Measurements from ENCODE around the gene MOSPD2.

MOSPD2 gene

DNA sequence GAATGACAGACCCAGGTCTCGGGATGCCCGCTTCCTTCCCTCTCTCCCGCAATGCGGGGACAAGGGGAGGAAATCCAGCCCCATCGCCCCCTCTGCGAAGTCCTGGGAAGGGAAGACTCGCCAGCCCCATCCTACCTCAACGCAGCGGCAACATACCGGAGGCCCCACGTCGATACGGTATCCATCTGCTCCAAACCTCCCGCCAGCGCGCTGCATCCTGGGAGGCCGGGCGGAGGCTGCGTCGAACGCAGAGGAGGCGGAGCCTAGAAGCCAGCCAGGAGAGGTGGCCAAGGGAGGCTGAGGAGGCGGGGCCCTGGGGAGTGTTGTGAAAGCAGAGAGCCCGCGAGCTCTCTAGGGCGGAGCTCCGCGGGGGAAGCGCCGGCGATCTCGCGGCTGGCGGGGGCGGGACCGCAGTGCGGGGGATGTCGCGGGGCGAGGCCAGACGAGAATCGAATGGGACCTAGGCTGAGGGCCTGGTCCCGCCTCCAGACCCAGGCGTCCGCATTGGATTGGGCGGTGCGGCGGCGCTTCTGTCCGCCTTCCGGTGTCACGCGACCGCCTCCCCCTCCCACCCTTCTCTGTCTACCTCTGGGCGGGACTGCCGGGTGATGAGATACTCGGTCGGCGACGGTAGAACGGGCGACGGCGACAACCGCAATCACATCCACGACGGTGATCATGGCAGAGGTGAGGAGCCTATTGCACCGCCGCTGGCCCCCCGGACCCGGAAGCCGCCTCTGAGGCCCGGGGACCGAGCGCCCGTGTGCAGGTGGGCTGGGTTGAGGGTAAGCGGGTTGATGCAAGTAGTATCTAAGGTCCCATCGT lies at the start of gene MOSPD2, which contains the start of gene FANCB:
MOSPD2 (plus strand) TSS at position 571 of the 825 bp plus-strand sequence; CDS start at position 679, 108 bp downstream.
FANCB (minus strand) TSS at position 219 of the 825 bp plus-strand sequence. CDS start 7,559 bp downstream, outside the sequence.
- peak; percentile 93 for DNase-seq

- DNase-seq, result no peak
Observed at GRCh38 chrX:14825851-14826250, 47.4 kb upstream of the MOSPD2 start.

- no peak for DNase-seq
Observed at GRCh38 chrX:14826319-14826718, 46.9 kb upstream of the MOSPD2 start.

DNA sequence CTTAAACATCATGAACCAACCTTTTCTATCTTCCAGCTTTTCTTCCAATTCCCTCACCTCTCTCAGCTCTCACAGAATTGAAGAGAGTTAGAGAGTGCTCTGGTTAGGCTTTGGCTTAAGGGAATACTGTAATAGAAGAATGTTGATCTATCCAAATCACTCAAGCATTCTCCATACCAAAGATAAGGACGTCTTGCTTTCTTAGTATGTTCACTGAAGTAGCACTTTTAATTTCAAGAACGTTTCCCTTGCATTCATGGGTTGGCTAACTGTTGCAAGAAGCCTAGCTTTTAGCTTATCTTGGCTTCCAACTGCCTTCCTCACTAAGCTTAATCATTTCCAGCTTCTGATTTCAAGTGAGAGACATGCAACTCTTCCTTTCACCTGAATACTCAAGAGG lies 43.6 kb upstream of the MOSPD2 start:
- no peak for DNase-seq

- no peak for DNase-seq
Observed at GRCh38 chrX:14832151-14832550, 41.1 kb upstream of the MOSPD2 start.

DNA sequence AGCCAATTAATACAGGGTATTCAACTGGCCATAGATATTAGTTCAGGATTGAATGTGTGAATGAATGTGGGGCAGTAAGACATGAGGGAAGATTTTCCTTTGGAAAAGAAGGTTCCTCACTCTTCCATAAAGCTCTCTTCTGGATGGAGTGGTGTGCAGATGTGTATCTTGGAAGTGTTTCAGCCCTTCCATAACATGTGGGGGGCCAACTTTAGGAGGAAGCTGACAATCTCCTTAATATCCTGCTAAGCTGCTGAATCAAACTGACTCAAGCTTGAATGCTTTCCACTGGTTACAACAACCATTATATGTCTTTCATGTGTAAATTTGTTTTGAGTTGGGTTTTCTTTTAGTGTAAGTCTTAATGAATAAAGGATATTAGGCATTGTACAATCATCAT lies 40.6 kb upstream of the MOSPD2 start:
- no peak for DNase-seq

- no peak for DNase-seq
Observed at GRCh38 chrX:14837155-14837554, 36.1 kb upstream of the MOSPD2 start.

DNA sequence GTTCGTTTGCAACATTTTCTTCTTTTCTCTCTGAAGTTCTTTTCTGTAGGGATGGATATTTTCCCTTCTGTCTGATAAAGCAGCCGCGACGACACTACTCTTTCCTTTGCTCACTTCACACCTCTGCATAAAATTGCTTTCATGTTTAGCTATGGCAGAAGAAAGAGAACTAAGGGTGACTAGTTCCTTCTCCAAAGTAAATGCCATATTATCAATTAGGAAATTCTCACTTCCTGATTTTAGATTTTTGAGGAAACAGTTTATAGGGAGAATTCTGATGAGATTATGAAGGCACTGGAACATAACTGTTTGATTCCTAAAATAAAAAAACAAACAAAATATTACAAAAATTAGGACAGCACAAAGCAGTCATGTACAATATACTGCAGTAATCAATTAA lies 29.6 kb upstream of the MOSPD2 start:
- DNase-seq, result no peak

DNA sequence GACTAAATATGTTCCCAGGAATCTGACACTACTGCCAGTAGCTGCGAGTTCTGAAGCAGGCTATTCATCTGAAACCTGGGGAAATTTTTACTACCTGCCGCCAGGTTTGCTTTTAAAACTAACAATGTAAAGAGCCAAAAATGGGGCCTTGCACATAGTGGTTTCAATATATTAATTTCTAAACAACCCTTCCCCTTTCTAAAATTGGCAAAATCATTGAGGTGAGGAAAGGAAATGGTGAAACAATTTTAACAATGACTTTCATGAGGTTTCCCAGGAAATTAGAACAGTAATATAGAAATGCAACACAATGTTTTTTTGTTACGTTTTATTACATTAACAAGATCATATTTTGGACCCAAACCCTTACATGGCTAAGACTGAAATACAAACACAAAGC lies 21.7 kb upstream of the MOSPD2 start:
- DNase-seq, result no peak

GRCh38 chrX:14864631-14865030 lies 8.6 kb upstream of the MOSPD2 start:
- no peak for DNase-seq

- DNase-seq, result no peak
Observed at GRCh38 chrX:14865201-14865600, 8.0 kb upstream of the MOSPD2 start.

GRCh38 chrX:14871767-14872166 lies 1.5 kb upstream of the MOSPD2 start:
- no peak for DNase-seq

DNA sequence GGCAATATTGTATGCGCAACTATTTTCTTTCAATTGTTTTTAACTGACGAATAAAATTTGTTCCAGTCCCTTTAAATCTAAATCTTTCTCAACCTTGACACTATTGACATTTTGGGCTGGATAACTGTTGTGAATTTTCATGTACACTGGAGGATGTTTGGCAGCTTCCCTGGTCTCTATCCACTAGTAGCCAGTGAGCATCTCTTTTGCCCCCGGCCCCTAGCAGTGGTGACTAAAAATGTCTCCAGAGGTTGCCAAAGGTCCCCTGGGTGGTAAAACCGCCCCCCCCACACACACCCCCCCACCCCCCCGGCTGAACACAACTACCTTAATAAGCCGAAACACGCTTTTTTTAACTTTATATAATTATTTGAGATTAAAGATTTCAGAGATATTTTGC lies 866 bp upstream of the MOSPD2 start:
- no peak for DNase-seq

DNA sequence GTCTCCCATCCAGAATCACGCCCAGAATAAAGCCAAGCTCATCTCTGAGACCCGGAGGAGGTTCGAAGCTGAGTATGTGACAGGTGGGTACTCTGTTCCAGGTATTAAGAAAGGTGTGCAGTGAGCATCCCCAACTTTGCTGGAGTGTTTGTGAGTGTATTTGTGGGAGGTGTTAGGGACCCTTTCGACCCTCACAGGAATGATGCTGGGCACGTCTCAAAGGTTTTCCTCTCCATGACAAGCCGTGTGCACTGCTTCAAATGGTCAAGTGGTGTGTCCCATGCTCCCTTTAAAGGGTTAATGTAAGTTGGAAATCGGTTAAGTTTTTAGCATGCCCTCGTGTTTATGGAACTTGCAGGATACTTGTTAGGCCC lies 442 bp downstream of the MOSPD2 start:
- DNase-seq, result no peak

GRCh38 chrX:14875624-14876023 lies 2.4 kb downstream of the MOSPD2 start:
- no peak for DNase-seq

DNA sequence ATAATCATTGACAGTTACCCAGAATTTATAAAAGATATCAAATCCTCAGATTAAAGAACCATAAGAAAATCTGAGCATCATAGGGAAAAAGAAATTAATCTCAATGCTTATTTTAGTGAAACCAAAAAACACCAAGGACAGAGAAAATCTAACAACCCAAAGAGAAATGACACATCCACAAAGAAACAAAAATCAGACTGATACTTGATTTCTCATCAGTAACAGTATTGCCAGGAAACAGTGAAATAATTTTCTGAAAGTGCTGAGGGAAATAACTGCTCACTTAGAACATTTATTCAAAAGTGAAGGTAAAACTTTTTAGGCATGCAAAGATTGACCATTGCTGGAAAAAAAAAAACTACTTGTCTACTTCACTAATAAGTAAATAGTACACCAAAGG lies 10.6 kb downstream of the MOSPD2 start:
- no peak for DNase-seq

- DNase-seq, result no peak
Observed at GRCh38 chrX:14884714-14885113, 11.5 kb downstream of the MOSPD2 start.

- DNase-seq, result no peak
Observed at GRCh38 chrX:14886252-14886651, 13.0 kb downstream of the MOSPD2 start.

DNA sequence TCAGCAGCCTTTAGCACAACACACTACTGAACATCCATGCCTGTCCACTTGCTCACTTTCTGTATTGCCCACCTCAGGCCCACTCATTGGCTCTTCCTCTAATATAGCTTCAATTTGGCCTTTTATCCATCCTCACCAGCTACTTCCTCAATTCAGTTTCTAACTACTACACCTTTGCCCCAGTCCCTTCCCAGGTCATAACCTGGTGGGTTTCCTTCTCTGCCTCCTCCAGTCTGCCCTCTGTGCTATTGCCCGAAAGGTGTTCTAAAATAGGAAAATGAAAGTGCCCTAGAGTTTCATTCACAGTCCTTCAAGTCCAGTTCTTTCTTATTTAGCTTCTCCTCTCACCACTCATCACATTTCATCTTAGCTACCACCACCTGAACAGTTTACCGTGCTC lies 23.1 kb downstream of the MOSPD2 start:
- DNase-seq, result no peak

DNA sequence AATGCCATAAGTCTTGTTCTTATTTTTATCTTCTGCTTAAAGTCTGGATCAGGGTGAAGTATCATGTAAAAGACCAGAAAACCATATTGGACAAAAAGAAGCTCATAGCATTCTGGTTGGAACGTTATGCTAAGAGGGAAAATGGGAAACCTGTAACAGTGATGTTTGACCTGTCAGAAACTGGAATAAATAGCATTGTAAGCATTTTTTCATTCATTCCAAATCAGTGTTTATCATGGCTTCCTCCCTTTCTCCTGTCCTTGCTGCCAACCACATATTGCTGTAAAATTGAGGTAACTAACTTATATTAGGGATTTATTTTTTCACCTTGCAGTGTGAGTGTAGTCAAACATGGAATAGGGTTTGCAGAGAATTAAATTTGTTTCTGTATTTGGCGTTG lies 23.8 kb downstream of the MOSPD2 start:
- DNase-seq, result no peak

- no peak for DNase-seq
Observed at GRCh38 chrX:14899607-14900006, 26.4 kb downstream of the MOSPD2 start.

- DNase-seq, result no peak
Observed at GRCh38 chrX:14902537-14902936, 29.3 kb downstream of the MOSPD2 start.

GRCh38 chrX:14903891-14904290 lies 30.7 kb downstream of the MOSPD2 start:
- no peak for DNase-seq

- no peak for DNase-seq
Observed at GRCh38 chrX:14913241-14913640, 40.0 kb downstream of the MOSPD2 start.

- no peak for DNase-seq
Observed at GRCh38 chrX:14915596-14915995, 42.4 kb downstream of the MOSPD2 start.
